Adrenal gland (tissue), 12 donors: ENCODE data around the gene APBB2. TPM values are rescaled to one million over a fixed set of nuclear protein-coding genes. Genes with fewer than 3 reads are reported as not detected.

Source experiments
- DNase-seq, 7 donors: peaks; one replicate each; pipeline ENCODE4 v3.0.0-alpha.2; 2019 to 2020
- H3K27ac ChIP-seq, 5 donors: fragments of 200-600 bp; sonication (generic) in 4 of 5; 1 replicate in 3 of 5; 2 replicates in 2 of 5; pipeline versions ENCODE4 v1.5.1 to v1.8.0; 2016 to 2020; ENCODE audit warnings: mild to moderate bottlenecking in 1 of 5
- H3K27me3 ChIP-seq: fragments of 200-600 bp; 2 replicates; pipeline ENCODE4 v1.8.0; 2021
- H3K36me3 ChIP-seq, 2 donors: fragments of 200-600 bp; replicated peaks in 1 of 2; 1 replicate in 1 of 2; 2 replicates in 1 of 2; pipeline versions ENCODE4 v1.5.1 to v1.8.0; 2018 to 2022
- H3K4me1 ChIP-seq, 2 donors: fragments of 200-600 bp; replicated peaks in 1 of 2; 1 replicate in 1 of 2; 2 replicates in 1 of 2; pipeline versions ENCODE4 v1.5.1 to v1.8.0; 2018 to 2021
- H3K4me3 ChIP-seq, 4 donors: fragments of 200-600 bp; sonication (generic) in 3 of 4; one replicate each; pipeline ENCODE4 v1.5.1; 2016 to 2018
- H3K9me3 ChIP-seq, 3 donors: fragments of 200-600 bp; sonication (generic) in 1 of 3; replicated peaks in 1 of 3; 1 replicate in 2 of 3; 2 replicates in 1 of 3; pipeline versions ENCODE4 v1.5.1 to v1.8.0; 2016 to 2021
- CTCF ChIP-seq, 6 experiments: fragments of 450-650 bp in 4 of 6; fragments of 200-600 bp in 2 of 6; sonication (generic) in 1 of 6; IDR thresholded peaks; 1 replicate in 5 of 6; 2 replicates in 1 of 6; pipeline versions ENCODE4 v1.5.1 to v1.8.0; 2016 to 2021; ENCODE audit warnings: antibody characterized with exemption in 6 of 6, mild to moderate bottlenecking in 2 of 6, moderate library complexity in 1 of 6
- POLR2A ChIP-seq, 2 donors: fragments of 450-650 bp; IDR thresholded peaks; one replicate each; pipeline ENCODE4 v1.6.1; 2017; ENCODE audit warnings: antibody characterized with exemption in 2 of 2, mild to moderate bottlenecking in 2 of 2, moderate library complexity in 1 of 2
- WGBS, 4 donors: extraction: QIAGEN DNeasy Blood & Tissue Kit in 2 of 4; methylation state at CpG; one replicate each; pipeline versions ENCODE4 v1.1.5 to v1.1.7; 2013 to 2017; 5-methylcytosine and 5-hydroxymethylcytosine counted together
- intact Hi-C, 2 donors: fragments of 100-400 bp; cut with DNase I; formaldehyde crosslinking; loops; one replicate each; pipeline versions ENCODE4 v1.14.1 to v1.15.0; 2022 to 2023
- polyA plus RNA-seq, 3 donors: library from polyadenylated mRNA; stranded (reverse); fragments of 200-250 nt in 2 of 3; fragments of 350-450 nt in 1 of 3; fragmentation: Illumina TruSeq in 1 of 3; extraction: RNeasy Lipid Tissue Mini Kit (QIAGEN cat#74804) in 1 of 3; gene quantifications; one replicate each; pipeline ENCODE4 v1.2.3, GENCODE V29; 2013 to 2014
- total RNA-seq, 9 donors: library from RNA; depleted of rRNA in 4 of 9; stranded (reverse); fragments of >200 nt in 4 of 9; fragments of 120-200 nt in 1 of 9; fragmentation: NEBNext Ultra II Directional in 1 of 9; extraction: Animal tissue kit (Norgen Biotek cat#: 25700) in 1 of 9; gene quantifications; one replicate each; pipeline versions ENCODE4 v1.1.0 to v1.2.4, GENCODE V29; 2013 to 2023
- donor health status: healthy with polysubstance abuse.
- donor health status: Bipolar disorder and iron deficiency.
- donor health status: DM: yes; HTN: yes; CAD: no.
- donor health status: DM: no; HTN: no; CAD: no.
- donor health status: DM: no; HTN: no; CAD: no.
- donor health status: DM: yes; HTN: yes; CAD: no.

Gene APBB2
- total and polyA plus RNA-seq, 12 donors, result 12.4 to 135 (median 39.7) TPM

- no peak for DNase-seq
- Histone ChIP-seq H3K27ac (no peak overlapping the region), H3K36me3 (no peaks in the 10 kb centered on the region), H3K27me3 (no peaks in the 10 kb centered on the region), H3K4me3 (no peak overlapping the region), H3K9me3 (no peaks in the 10 kb centered on the region), H3K4me1 (peaks cover 4 to 5% of the 10 kb centered on the region in 2 donors)
- WGBS, 4 donors, result 80 to 90% (median 86%) methylated on average over 3 of the region's 3 CpGs
- no peak for TF ChIP-seq CTCF (IDR thresholded peaks at IDR 0.05)
- no peak for TF ChIP-seq POLR2A (IDR thresholded peaks at IDR 0.05)
- intact Hi-C loops, result no loop called here
Measured at GRCh38 chr4:41124916-41125548, 89.3 kb downstream of the APBB2 start.

GRCh38 chr4:41122775-41123174 lies 91.6 kb downstream of the APBB2 start:
- intact Hi-C loops, result no loop called here
- WGBS, 4 donors, result 94 to 99% (median 98%) methylated on average over 7 of the region's 7 CpGs

GRCh38 chr4:41122309-41122708 lies 92.0 kb downstream of the APBB2 start:
- intact Hi-C loops, result no loop called here
- Histone ChIP-seq H3K27ac (no peak overlapping the region), H3K27me3 (no peaks in the 10 kb centered on the region), H3K4me1 (peaks cover 5 to 7% of the 10 kb centered on the region in 2 donors), H3K9me3 (no peaks in the 10 kb centered on the region), H3K4me3 (no peak overlapping the region), H3K36me3 (no peaks in the 10 kb centered on the region)
- DNase-seq, result no peak
- no peak for TF ChIP-seq POLR2A (IDR thresholded peaks at IDR 0.05)
- no peak for TF ChIP-seq CTCF (IDR thresholded peaks at IDR 0.05)

More at GRCh38 chr4:41122775-41123174, 91.6 kb downstream of the APBB2 start:
- Histone ChIP-seq H3K9me3 (no peaks in the 10 kb centered on the region), H3K27me3 (no peaks in the 10 kb centered on the region), H3K4me1 (peaks cover 5 to 7% of the 10 kb centered on the region in 2 donors), H3K36me3 (no peaks in the 10 kb centered on the region), H3K4me3 (no peak overlapping the region), H3K27ac (no peak overlapping the region)
- no peak for DNase-seq
- TF ChIP-seq CTCF (IDR thresholded peaks at IDR 0.05) (no peak), POLR2A (IDR thresholded peaks at IDR 0.05) (no peak)

- H3K36me3 ChIP-seq, result no peaks in the 10 kb centered on the region
- H3K27ac ChIP-seq, result no peak overlapping the region
- WGBS, 4 donors, result 35 to 57% (median 49%) methylated on average over 2 of the region's 2 CpGs
- H3K9me3 ChIP-seq, result no peaks in the 10 kb centered on the region
- DNase-seq, result no peak
- intact Hi-C loops, result no loop called here
- no peak for TF ChIP-seq POLR2A (IDR thresholded peaks at IDR 0.05)
- TF ChIP-seq CTCF (IDR thresholded peaks at IDR 0.05), result no peak
- H3K27me3 ChIP-seq, result no peaks in the 10 kb centered on the region
- H3K4me3 ChIP-seq, result no peak overlapping the region
- peaks cover 5 to 7% of the 10 kb centered on the region in 2 donors for H3K4me1 ChIP-seq
Measured at GRCh38 chr4:41121906-41122305, 92.4 kb downstream of the APBB2 start.
